Measurements from ENCODE around the gene CPNE2.
"Not testable (repeated sequence)": the region's sequence is repeated elsewhere in the genome, so short reads cannot be mapped to it uniquely, and the experiment has no call there.

Gene CPNE2

GRCh38 chr16:57178196-57178595 lies 85.8 kb downstream of the CPNE2 start:
- no peak for DNase-seq

GRCh38 chr16:57178793-57179212 lies 86.4 kb downstream of the CPNE2 start:
- DNase-seq = no peak

GRCh38 chr16:57179215-57179828 lies 86.9 kb downstream of the CPNE2 start:
- no peak for DNase-seq

GRCh38 chr16:57184113-57184512 lies 91.7 kb downstream of the CPNE2 start:
- DNase-seq = no peak

GRCh38 chr16:57184887-57185445 lies 92.6 kb downstream of the CPNE2 start:
- no peak for DNase-seq

- peak; percentile 62 for DNase-seq
Measured at GRCh38 chr16:57185446-57185944, 93.1 kb downstream of the CPNE2 start.

GRCh38 chr16:57185945-57186871 lies 93.8 kb downstream of the CPNE2 start, which contains the start of the genes PSME3IP1 and RSPRY1:
PSME3IP1 (minus strand) TSS chr16:57186039; CDS start chr16:57173854, 12,185 bp downstream.
RSPRY1 (plus strand) TSS chr16:57186329; CDS start chr16:57204659, 18,330 bp downstream.
- DNase-seq = peak; percentile 99

GRCh38 chr16:57186872-57187854 lies 94.8 kb downstream of the CPNE2 start:
- peak; percentile 50 for DNase-seq

GRCh38 chr16:57187902-57188710 lies 95.7 kb downstream of the CPNE2 start:
- peak; percentile 14 for DNase-seq

- no peak for DNase-seq
Measured at GRCh38 chr16:57188711-57189002, 96.3 kb downstream of the CPNE2 start.

GRCh38 chr16:57189527-57189926 lies 97.1 kb downstream of the CPNE2 start:
- DNase-seq = not testable (repeated sequence)

- DNase-seq = no peak
Measured at GRCh38 chr16:57190136-57190535, 97.8 kb downstream of the CPNE2 start.

GRCh38 chr16:57191056-57191571 lies 98.7 kb downstream of the CPNE2 start:
- DNase-seq = no peak

GRCh38 chr16:57192146-57192545 lies 99.8 kb downstream of the CPNE2 start:
- DNase-seq = no peak

- no peak for DNase-seq
Measured at GRCh38 chr16:57192720-57193486, 100.5 kb downstream of the CPNE2 start.

- no peak for DNase-seq
Measured at GRCh38 chr16:57194512-57194911, 102.1 kb downstream of the CPNE2 start.

GRCh38 chr16:57196286-57196685 lies 103.9 kb downstream of the CPNE2 start:
- DNase-seq = no peak

GRCh38 chr16:57196753-57197152 lies 104.4 kb downstream of the CPNE2 start:
- DNase-seq = peak; percentile 40
